ENCODE data around the gene CRYBG3.
"Not testable (repeated sequence)": the region's sequence is repeated elsewhere in the genome, so short reads cannot be mapped to it uniquely, and the experiment has no call there.

The CRYBG3 gene

GRCh38 chr3:97821774-97822358 lies at the start of gene CRYBG3:
CRYBG3 (plus strand) TSS chr3:97822011; CDS start chr3:97822207, 196 bp downstream.
- peak; percentile 35 to 74 for DNase-seq (ENCODE audit: extremely low read depth in 1 of 2, low read depth in 1 of 2)

GRCh38 chr3:97772926-97773325 lies 48.9 kb upstream of the CRYBG3 start:
- DNase-seq (ENCODE audit: extremely low read depth in 1 of 2, low read depth in 1 of 2) = no peak

GRCh38 chr3:97778152-97778551 lies 43.7 kb upstream of the CRYBG3 start:
- no peak for DNase-seq (ENCODE audit: extremely low read depth in 1 of 2, low read depth in 1 of 2)

GRCh38 chr3:97793420-97794019 lies 28.3 kb upstream of the CRYBG3 start:
- no peak for DNase-seq (ENCODE audit: extremely low read depth in 1 of 2, low read depth in 1 of 2)

- DNase-seq (ENCODE audit: extremely low read depth in 1 of 2, low read depth in 1 of 2) = no peak
Observed at GRCh38 chr3:97795951-97796350, 25.9 kb upstream of the CRYBG3 start.

- no peak for DNase-seq (ENCODE audit: extremely low read depth in 1 of 2, low read depth in 1 of 2)
Observed at GRCh38 chr3:97804471-97804870, 17.3 kb upstream of the CRYBG3 start.

GRCh38 chr3:97810779-97811390 lies 10.9 kb upstream of the CRYBG3 start:
- no peak for DNase-seq (ENCODE audit: extremely low read depth in 1 of 2, low read depth in 1 of 2)

GRCh38 chr3:97815149-97815917 lies 6.5 kb upstream of the CRYBG3 start:
- DNase-seq (ENCODE audit: extremely low read depth in 1 of 2, low read depth in 1 of 2) = no peak

- no peak for DNase-seq (ENCODE audit: extremely low read depth in 1 of 2, low read depth in 1 of 2)
Observed at GRCh38 chr3:97816811-97817210, 5.0 kb upstream of the CRYBG3 start.

- no peak for DNase-seq (ENCODE audit: extremely low read depth in 1 of 2, low read depth in 1 of 2)
Observed at GRCh38 chr3:97817965-97818364, 3.8 kb upstream of the CRYBG3 start.

- no peak for DNase-seq (ENCODE audit: extremely low read depth in 1 of 2, low read depth in 1 of 2)
Observed at GRCh38 chr3:97820780-97821179, 1.0 kb upstream of the CRYBG3 start.

GRCh38 chr3:97821287-97821773 lies 481 bp upstream of the CRYBG3 start:
- peak in 1 of 2 donors; percentile 25 for DNase-seq (ENCODE audit: extremely low read depth in 1 of 2, low read depth in 1 of 2)

GRCh38 chr3:97822359-97822775 lies 556 bp downstream of the CRYBG3 start:
- DNase-seq (ENCODE audit: extremely low read depth in 1 of 2, low read depth in 1 of 2) = peak in 1 of 2 donors; percentile 0

GRCh38 chr3:97823046-97824004 lies 1.5 kb downstream of the CRYBG3 start:
- DNase-seq (ENCODE audit: extremely low read depth in 1 of 2, low read depth in 1 of 2) = no peak

- DNase-seq (ENCODE audit: extremely low read depth in 1 of 2, low read depth in 1 of 2) = no peak
Observed at GRCh38 chr3:97825101-97825500, 3.3 kb downstream of the CRYBG3 start.

- DNase-seq (ENCODE audit: extremely low read depth in 1 of 2, low read depth in 1 of 2) = no peak
Observed at GRCh38 chr3:97827741-97828471, 6.1 kb downstream of the CRYBG3 start.

GRCh38 chr3:97829198-97829597 lies 7.4 kb downstream of the CRYBG3 start:
- DNase-seq (ENCODE audit: extremely low read depth in 1 of 2, low read depth in 1 of 2) = no peak

- DNase-seq (ENCODE audit: extremely low read depth in 1 of 2, low read depth in 1 of 2) = no peak
Observed at GRCh38 chr3:97830638-97831037, 8.8 kb downstream of the CRYBG3 start.

GRCh38 chr3:97831140-97831539 lies 9.3 kb downstream of the CRYBG3 start:
- no peak for DNase-seq (ENCODE audit: extremely low read depth in 1 of 2, low read depth in 1 of 2)

GRCh38 chr3:97833184-97833583 lies 11.4 kb downstream of the CRYBG3 start:
- DNase-seq (ENCODE audit: extremely low read depth in 1 of 2, low read depth in 1 of 2) = not testable (repeated sequence)
